Mesangial cell (primary cell): ENCODE data around the gene C17orf78. TPM values are rescaled to one million over a fixed set of nuclear protein-coding genes. Genes with fewer than 3 reads are reported as not detected.

ENCODE experiments used
- total RNA-seq: library from RNA; depleted of rRNA; stranded (reverse); fragments of >200 nt; gene quantifications from 2 replicates; pipeline ENCODE4 v1.2.3, GENCODE V29; 2015

Gene C17orf78
- total RNA-seq: not detected in 2 replicates

GRCh38 chr17:37375706-37376105, at the start of gene C17orf78:
Gene C17orf78 (plus strand): TSS chr17:37375985. CDS start chr17:37376093, 108 bp downstream.

GRCh38 chr17:37406635-37407461, 31.1 kb downstream of the C17orf78 start, which contains the start of the genes ACACA and TADA2A:
Gene ACACA (minus strand): TSS chr17:37406836. CDS start chr17:37406299, 537 bp downstream.
Gene TADA2A (plus strand): TSS chr17:37406886. CDS start chr17:37411366, 4,480 bp downstream.

Other genes starting within 250 kb of the C17orf78 start
- 57.3 and 72.8 TPM in 2 replicates for gene ACACA, start 30.9 kb downstream of the C17orf78 start, total RNA-seq
- gene TADA2A, start 30.9 kb downstream of the C17orf78 start, total RNA-seq: 6.8 and 7.8 TPM in 2 replicates
- gene DUSP14, start 113.9 kb downstream of the C17orf78 start, total RNA-seq: 36.8 and 47.1 TPM in 2 replicates
- 16.5 and 18.6 TPM in 2 replicates for gene SYNRG, start 233.4 kb downstream of the C17orf78 start, total RNA-seq